HG02938 (cell line): ENCODE data around the gene PTPRC.

ENCODE experiments used
- ATAC-seq: cut with Tn5 transposase; IDR thresholded peaks from one replicate; pipeline ENCODE4 v1.9.1; 2021; ENCODE audit warnings: mild to moderate bottlenecking, moderate library complexity; ENCODE audit not compliant: unreplicated experiment

The PTPRC gene

GRCh38 chr1:198806861-198807260 is 168.0 kb downstream of the PTPRC start:
- ATAC-seq, result no peak
